Measurements from ENCODE around the gene RASA3.
"Not testable (repeated sequence)": the region's sequence is repeated elsewhere in the genome, so short reads cannot be mapped to it uniquely, and the experiment has no call there.

The RASA3 gene

GRCh38 chr13:114145256-114145655 lies 12.8 kb upstream of the RASA3 start:
- no peak for DNase-seq (ENCODE audit: low read depth, low spot score)
- H3K4me3 ChIP-seq (ENCODE audit: low read length) = no peak overlapping the region

GRCh38 chr13:114144606-114145244 lies 12.3 kb upstream of the RASA3 start:
- no peak overlapping the region for H3K4me3 ChIP-seq (ENCODE audit: low read length)
- DNase-seq (ENCODE audit: low read depth, low spot score) = no peak

GRCh38 chr13:114143806-114144605 lies 11.6 kb upstream of the RASA3 start:
- peak; percentile 77 for DNase-seq (ENCODE audit: low read depth, low spot score)
- no peak overlapping the region for H3K4me3 ChIP-seq (ENCODE audit: low read length)

DNA sequence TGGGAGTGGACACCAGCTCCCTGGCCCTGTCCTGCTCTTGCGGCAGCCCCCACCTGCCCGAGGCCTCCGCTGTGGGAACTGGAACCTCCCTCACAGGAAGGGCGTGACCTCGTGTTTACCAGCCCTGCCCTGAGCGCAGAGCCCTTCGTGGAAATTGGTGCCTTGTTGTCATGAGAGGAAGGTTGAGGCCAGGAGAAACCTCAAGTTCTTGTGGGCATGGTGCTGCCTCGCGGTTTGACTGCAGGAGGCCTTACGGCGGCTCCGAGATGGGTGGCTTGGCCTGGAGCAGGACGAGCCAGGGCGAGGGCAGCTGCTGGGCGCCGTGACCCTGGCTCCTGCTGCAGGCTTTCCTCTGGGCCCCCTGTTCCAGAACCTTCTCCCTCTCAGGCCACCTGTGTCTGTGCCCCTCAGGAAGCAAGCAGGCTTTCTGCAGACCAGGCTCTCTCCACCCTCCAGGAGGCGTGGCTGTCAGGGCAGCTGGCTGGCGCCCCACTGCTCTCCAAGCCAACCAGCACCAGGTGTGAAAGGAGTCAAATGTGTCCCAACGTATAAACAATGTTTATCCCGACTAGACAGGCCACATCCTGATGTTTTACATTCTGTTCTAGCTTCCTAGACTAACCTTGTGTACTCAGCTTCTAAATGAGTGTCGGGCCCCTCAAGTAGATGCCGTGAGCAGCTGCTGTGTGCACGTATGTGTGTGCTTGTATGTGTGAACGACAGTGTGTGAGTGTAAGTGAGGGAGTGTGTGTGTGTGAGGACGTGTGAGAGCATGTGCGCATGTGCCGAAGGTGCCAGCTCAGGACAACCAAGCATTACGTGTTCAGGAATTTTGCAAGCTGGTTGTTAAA lies 10.4 kb upstream of the RASA3 start:
- 0 out of 2 replicates have a peak overlapping the region, but pooled peaks have one; percentile 3 for H3K4me3 ChIP-seq (ENCODE audit: low read length)
- peak; percentile 78 for DNase-seq (ENCODE audit: low read depth, low spot score)

DNA sequence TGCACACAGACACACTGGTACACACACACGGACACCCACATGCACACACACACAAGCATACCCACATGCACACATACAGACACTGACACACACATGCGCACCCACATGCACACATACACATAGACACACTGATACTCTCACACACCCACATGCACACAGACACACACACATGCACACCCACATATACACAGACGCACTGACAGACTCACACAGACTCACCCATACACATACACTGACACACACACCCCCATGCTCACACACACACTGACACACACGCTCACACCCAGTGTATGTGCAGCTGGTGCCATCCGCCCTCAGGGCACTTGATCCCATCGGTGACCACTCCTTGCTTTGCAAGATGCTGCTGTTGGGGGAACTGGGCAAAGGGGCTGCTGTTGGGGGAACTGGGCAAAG lies 9.7 kb upstream of the RASA3 start:
- H3K4me3 ChIP-seq (ENCODE audit: low read length) = no peak overlapping the region
- no peak for DNase-seq (ENCODE audit: low read depth, low spot score)

DNA sequence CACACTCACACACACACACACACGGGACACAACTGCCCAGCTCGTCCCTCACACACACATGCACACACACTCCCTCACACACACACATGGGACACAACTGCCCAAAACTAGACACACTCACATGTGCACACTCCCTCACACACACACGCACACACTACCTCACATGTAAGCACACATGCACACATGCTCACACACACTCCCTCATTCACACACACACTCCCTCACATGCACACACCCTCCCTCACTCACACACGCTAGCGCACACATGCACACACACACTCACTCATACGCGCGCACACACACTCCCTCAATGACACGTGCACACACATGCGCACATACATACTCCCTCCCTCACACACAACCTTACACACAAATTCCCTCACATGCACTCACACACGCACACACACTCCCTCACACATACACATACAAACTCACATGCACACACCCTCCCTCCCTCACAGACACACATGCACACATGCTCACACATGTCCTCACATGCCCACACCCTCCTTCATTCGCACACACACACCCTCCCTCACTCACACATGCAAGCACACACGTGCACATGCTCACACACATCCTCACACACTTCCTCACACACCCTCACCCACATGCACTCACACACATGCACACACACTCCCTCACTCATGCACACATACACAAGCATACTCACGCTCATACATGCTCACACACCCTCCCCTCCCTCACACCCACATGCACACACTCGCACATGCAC lies 9.0 kb upstream of the RASA3 start:
- no peak for DNase-seq (ENCODE audit: low read depth, low spot score)

DNA sequence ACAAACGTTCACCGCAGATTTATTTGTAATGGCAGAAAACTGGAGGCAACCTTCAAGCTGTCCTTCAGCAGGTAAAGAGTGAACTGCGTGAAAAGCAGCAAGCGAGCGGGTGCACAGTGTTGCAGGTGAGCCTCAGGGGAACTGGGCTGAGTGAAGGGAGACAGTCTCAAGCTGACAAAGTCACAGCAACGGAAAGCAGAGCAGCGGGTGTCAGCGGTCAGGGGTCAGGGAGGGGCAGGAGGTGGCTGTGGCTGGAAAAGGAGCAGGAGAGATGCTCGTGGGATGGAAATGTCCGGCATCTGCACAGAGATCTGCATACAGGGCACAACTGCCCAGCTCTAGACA lies 8.5 kb upstream of the RASA3 start:
- DNase-seq (ENCODE audit: low read depth, low spot score) = no peak
- peak overlapping the region; percentile 41 for H3K4me3 ChIP-seq (ENCODE audit: low read length)

More for the DNA sequence above, 9.0 kb upstream of the RASA3 start:
- no peak overlapping the region for H3K4me3 ChIP-seq (ENCODE audit: low read length)

DNA sequence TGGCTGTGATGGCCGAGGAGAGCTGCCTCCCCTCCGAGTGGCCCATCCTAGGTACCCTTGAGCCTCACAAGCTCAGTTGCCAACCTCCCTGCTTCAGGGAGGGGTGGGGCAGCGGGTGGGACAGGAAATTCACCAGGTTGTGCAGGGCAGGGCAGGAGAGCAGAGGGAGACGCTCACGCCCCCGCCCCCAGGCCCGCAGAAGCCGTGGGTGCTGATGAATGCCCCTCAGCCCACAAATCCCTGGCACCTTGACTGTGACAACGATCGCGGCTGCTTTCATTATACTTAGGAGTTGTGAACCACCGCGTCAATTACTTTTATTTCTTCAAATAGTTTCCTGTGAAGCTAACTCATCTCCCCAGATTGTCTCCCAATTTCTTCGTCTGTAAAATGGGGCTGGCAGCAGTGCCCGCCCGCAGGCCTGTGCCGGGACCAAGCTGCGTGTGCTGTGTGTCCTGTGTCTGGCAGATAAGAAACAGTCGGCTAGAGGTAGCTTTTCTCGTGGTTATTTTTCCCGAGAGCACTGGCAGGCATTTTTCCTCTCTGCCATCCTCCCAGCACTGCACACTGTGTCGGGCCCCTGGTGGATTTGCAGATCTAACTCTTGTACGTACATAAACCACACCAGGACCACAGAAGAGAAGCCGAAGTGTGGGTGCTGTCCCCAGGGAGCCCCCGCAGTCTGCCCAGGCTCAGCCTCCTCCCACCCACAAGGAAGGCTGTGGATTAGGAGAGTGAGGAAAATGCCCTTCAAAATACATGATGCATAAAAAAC lies 7.9 kb upstream of the RASA3 start:
- H3K4me3 ChIP-seq (ENCODE audit: low read length) = peak overlapping the region; percentile 41
- peak; percentile 76 for DNase-seq (ENCODE audit: low read depth, low spot score)

DNA sequence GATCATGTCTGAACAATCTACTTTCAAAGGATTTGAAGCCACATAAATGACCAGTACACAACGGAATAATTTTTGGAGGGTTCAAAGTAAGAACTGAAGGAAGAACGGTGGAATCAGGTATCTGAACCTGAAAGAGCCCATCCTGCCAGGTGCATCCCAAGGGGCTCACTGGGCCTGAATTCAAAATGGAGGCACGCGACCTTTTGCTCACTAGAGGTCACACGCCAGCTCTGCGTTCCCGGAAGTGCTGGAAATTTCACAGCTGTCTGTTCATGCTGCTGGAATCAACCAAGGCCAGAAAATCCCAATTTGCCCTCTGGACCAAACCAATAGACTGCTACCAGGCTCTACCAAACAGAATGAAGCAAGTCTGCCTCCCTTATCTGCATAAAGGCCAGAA lies 4.2 kb upstream of the RASA3 start:
- H3K4me3 ChIP-seq (ENCODE audit: low read length) = no peak overlapping the region
- no peak for DNase-seq (ENCODE audit: low read depth, low spot score)

DNA sequence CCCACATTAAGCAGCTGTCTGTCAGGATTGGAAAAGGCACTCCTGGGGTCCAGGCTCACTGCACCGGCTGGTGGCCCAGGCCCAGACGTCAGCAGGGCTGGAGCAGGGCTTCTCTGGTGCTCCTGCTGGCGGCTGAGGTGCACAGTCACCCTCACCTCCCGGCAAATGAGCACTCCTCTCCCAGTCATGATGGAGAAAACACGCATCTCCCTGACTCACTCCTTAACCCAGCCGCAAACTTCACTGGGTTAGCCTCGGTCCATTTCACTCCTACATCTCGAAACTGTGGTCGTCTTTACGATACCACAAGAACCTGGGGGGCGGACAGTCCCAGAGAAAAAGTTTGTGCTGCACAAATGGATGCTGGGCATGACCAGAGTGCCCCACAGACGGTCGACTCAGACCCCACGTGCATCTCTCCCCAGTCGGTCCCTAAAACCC lies 3.3 kb upstream of the RASA3 start:
- no peak for DNase-seq (ENCODE audit: low read depth, low spot score)
- H3K4me3 ChIP-seq (ENCODE audit: low read length) = no peak overlapping the region

DNA sequence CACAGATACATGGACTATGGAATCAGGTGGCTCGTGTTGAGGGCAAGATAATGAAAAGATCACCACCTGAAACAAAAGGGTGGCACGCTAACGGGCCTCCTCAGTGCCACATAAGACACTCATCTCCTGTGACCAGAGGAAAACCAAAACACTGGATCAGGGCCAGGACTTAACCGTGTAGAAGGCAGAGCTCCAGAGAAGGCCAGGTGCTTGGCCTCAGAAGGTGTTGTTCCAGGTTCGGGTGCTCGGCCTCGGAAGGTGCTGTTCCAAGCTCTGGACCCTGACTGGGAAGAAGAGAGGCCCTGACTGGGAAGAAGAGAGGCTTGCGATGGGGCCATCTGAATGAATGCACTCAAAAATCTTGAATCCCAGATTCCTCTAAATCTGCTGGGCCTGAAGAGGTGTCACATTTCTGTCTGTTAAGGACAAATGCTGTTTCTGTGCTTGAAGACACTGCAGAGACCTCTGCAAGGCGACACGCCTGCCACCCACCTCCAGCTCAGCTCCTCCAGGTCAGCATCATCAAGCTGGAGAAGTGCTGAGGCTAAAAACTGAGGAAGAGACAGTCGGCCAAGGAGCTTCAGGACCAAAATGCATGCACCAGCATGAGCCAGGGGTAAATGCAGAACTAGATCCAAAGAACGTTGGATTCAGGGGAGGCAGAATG lies 2.7 kb upstream of the RASA3 start:
- H3K4me3 ChIP-seq (ENCODE audit: low read length) = no peak overlapping the region
- no peak for DNase-seq (ENCODE audit: low read depth, low spot score)

DNA sequence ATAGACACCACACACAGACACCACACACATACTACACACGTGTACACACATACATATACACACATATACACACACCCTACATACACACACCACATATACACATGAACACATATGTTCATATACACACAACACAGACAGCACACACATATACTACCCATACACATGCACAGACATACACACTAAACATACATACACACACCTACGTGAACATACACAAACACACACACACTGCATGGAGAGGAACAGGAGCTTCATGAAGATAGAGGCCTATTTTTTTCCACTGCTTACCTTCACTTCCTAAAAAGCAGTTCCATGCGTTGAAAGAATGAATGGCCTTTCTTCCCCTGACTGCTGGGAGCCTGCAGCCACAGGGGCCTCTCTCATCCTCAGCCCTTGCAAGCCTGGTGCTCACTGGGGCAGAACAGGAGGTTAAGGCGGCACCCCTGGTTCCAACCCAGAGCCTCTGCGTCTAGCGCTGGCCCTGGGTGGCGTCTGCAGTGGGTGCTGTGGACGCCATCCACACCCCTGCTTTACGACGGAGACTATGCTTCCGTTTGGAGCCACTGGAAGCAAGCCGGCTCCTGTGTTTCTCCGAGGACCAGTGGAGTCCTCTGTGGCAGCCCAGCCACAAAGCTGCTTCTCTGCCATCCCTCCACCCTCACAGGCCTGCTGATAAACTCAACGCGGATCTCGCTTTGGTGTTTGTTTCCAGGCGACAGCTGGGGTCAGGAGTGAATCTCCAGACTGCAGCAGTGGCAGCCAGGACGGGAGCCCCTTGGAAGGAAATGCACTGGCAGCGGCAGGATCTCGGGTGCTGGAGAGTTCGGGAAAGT lies 1.9 kb upstream of the RASA3 start:
- no peak for DNase-seq (ENCODE audit: low read depth, low spot score)

GRCh38 chr13:114133552-114133951 lies 1.1 kb upstream of the RASA3 start:
- H3K4me3 ChIP-seq (ENCODE audit: low read length); DNase-seq (ENCODE audit: low read depth, low spot score): not testable (repeated sequence)

More for the DNA sequence above, 1.9 kb upstream of the RASA3 start:
- peak overlapping the region; percentile 5 for H3K4me3 ChIP-seq (ENCODE audit: low read length)

- DNase-seq (ENCODE audit: low read depth, low spot score); H3K4me3 ChIP-seq (ENCODE audit: low read length): not testable (repeated sequence)
These were observed 703 bp upstream of the RASA3 start for GRCh38 chr13:114133126-114133525.

DNA sequence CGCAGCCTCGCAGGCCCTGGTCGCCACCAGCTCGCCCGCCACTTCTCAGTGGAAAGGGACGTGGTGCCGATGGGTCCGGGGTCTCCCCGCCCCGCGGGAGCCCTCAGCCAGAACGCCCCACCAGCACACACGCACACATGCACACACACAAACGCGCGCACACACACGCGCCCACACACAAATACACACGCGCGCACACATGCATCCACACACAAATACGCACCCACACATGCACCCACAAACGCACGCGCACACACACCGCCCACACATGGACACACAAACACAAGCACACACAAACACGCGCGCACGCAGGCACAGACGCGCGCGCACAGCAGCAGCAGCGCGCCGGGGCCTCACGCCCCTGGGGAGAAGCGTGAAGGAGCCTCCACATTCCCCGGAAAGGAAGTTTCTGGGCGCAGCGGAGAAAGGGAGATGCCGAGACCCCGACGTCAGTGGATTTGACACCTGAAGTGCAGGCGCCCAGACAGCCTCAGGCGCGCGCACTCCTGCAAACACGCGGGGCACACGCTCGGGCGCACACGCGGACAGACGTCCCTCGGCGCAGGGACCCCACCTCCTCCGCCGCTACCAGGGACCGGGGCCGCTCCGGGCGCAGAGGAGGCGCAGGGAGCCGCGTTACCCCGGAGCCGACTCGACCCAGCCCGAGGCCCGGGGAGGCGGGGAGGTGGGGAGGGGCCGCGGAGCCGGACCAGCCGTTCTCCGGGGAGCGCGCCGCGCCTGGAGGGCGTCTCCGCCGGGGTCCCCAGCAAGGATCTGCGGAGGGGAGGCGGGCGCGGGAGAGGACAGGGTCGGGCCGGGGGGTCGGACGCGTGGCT lies 622 bp downstream of the RASA3 start:
- DNase-seq (ENCODE audit: low read depth, low spot score) = no peak
- peak overlapping the region; percentile 82 for H3K4me3 ChIP-seq (ENCODE audit: low read length)

DNA sequence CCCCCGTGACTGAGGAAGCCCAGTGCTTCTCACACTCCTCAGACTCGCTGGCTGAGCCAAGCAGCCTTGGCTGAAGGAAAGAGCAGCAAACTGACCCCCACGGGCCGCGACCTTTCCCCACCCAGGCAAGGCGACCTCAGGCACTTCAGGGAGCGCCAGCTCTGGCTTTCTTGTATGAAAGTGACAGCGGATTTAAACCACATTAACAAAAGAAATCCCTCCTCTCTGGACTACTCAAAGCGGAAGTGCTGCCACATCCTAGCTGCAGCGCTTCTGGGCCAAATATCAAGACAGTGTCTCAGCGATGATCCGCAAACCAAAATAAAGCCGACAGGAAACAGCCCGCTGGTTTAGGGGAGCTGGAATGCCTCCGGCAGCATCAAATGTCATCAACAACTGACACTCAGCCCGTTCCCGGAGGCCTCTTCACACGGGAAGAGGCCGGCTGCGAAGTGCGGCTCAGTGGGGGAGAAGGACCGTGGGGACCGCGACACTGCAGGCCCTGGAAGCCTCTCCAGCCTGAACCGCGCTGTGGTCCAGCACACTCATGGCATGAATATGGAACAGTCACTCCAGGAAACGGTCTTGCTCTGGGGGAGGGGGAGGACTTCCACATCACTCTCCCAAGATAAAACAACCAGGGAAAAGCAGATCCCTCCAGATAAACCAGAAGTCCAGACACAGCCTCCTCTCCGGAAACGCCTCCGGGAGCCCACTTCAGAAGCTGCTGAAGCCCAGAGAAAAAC lies 1.4 kb downstream of the RASA3 start:
- peak overlapping the region; percentile 82 for H3K4me3 ChIP-seq (ENCODE audit: low read length)
- DNase-seq (ENCODE audit: low read depth, low spot score) = peak; percentile 92

All from Jurkat, Clone E6-1 (cell line).